CD4-positive, alpha-beta T cell (primary cell): ENCODE measurements around the gene OR2T27. TPM values are rescaled to one million over a fixed set of nuclear protein-coding genes. Genes with fewer than 3 reads are reported as not detected.

Source experiments
- ATAC-seq: fragments of 200-7000 bp; cut with Tn5 transposase; one replicate; pipeline ENCODE4 v1.10.0; 2022; ENCODE audit warnings: mild to moderate bottlenecking; ENCODE audit not compliant: poor library complexity
- CTCF ChIA-PET: fragments of 350-600 bp; sonication (Branson Sonifier 250); formaldehyde crosslinking; loops from one replicate; lab custom pipeline; 2021; ENCODE audit warnings: antibody characterized with exemption, inconsistent platforms; lab: Charles Lee
- POLR2A ChIA-PET: fragments of 350-600 bp; sonication (Branson Sonifier 250); formaldehyde crosslinking; loops from one replicate; lab custom pipeline; 2021; ENCODE audit warnings: antibody characterized with exemption, inconsistent platforms; lab: Charles Lee
- DNase-seq, 14 experiments: peaks; one replicate each; pipeline ENCODE4 v3.0.0-alpha.2; 2013 to 2020; ENCODE audit warnings: mixed read lengths in 2 of 14
- H3K27ac ChIP-seq, 2 donors: one replicate each; pipeline versions ENCODE4 v1.5.1 to v1.7.0; 2013; ENCODE audit warnings: low read length in 2 of 2, low read depth in 1 of 2, mild to moderate bottlenecking in 1 of 2
- H3K27me3 ChIP-seq, 2 experiments: 1 replicate in 1 of 2; 2 replicates in 1 of 2; pipeline versions ENCODE4 v1.6.1 to v1.7.0; 2013; ENCODE audit warnings: low read length in 2 of 2, control low read depth in 1 of 2, mild to moderate bottlenecking in 1 of 2, moderate library complexity in 1 of 2; ENCODE audit not compliant: insufficient read depth in 2 of 2, control insufficient read depth in 1 of 2
- H3K36me3 ChIP-seq: one replicate; pipeline ENCODE4 v1.6.1; 2013; ENCODE audit warnings: low read length, control low read depth; ENCODE audit not compliant: insufficient read depth
- H3K4me1 ChIP-seq: one replicate; pipeline ENCODE4 v1.6.1; 2013; ENCODE audit warnings: low read length, control low read depth; ENCODE audit not compliant: insufficient read depth
- H3K4me3 ChIP-seq: one replicate; pipeline ENCODE4 v1.5.1; 2013; ENCODE audit warnings: mild to moderate bottlenecking, low read length, moderate library complexity
- H3K9me3 ChIP-seq, 2 experiments: 1 replicate in 1 of 2; 2 replicates in 1 of 2; pipeline versions ENCODE4 v1.6.1 to v1.7.0; 2013; ENCODE audit warnings: low read length in 2 of 2, mild to moderate bottlenecking in 2 of 2, control low read depth in 1 of 2, moderate library complexity in 1 of 2; ENCODE audit not compliant: control insufficient read depth in 1 of 2, insufficient read depth in 1 of 2
- H3K27ac Mint-ChIP-seq: one replicate; pipeline ENCODE4 v1.8.0; 2020; ENCODE audit warnings: mixed read lengths
- H3K27me3 Mint-ChIP-seq: one replicate; pipeline ENCODE4 v1.8.0; 2021; ENCODE audit warnings: mixed read lengths
- H3K36me3 Mint-ChIP-seq: one replicate; pipeline ENCODE4 v1.8.0; 2021; ENCODE audit warnings: low read depth, mixed read lengths
- H3K4me1 Mint-ChIP-seq: one replicate; pipeline ENCODE4 v1.8.0; 2021; ENCODE audit warnings: low read depth, mixed read lengths
- H3K4me3 Mint-ChIP-seq: one replicate; pipeline ENCODE4 v1.8.0; 2020; ENCODE audit warnings: mild to moderate bottlenecking, mixed read lengths
- H3K9me3 Mint-ChIP-seq: one replicate; pipeline ENCODE4 v1.8.0; 2020; ENCODE audit warnings: mixed read lengths
- CTCF ChIP-seq: fragments of 200-600 bp; IDR thresholded peaks from one replicate; pipeline ENCODE4 v1.8.0; 2022; ENCODE audit warnings: antibody characterized with exemption, mild to moderate bottlenecking
- intact Hi-C, 2 experiments: fragments of 100-400 bp; cut with DNase I in 1 of 2; cut with micrococcal nuclease in 1 of 2; formaldehyde crosslinking; loops; one replicate each; pipeline versions ENCODE4 v1.15.1 to v1.9.0; 2023 to 2025; cut with DNase I, micrococcal nuclease
- total RNA-seq, 174 experiments: library from RNA in 2 of 174; stranded (reverse) in 2 of 174; gene quantifications; one replicate each; pipeline ENCODE4 v1.2.3 and lab custom pipeline; 2021 to 2026

OR2T27 gene
- total RNA-seq, 2 experiments from 2014 or later, result not detected

GRCh38 chr1:248631354-248632008 lies 23.8 kb downstream of the OR2T27 start:
- H3K4me3 Mint-ChIP-seq, result no peak overlapping the region
- DNase-seq (peak in 2 of 14 experiments; percentile 12 to 32), ATAC-seq (no peak)
- POLR2A ChIA-PET, result no interaction called here
- intact Hi-C loops, result no loop called here
- no peaks in the 10 kb centered on the region for H3K27me3 Mint-ChIP-seq
- no peaks in the 10 kb centered on the region for H3K9me3 Mint-ChIP-seq
- CTCF ChIA-PET, result no interaction called here
- Histone ChIP-seq H3K27ac (no peak overlapping the region), H3K9me3 (no peaks in the 10 kb centered on the region), H3K36me3 (no peaks in the 10 kb centered on the region), H3K4me3 (no peak overlapping the region), H3K27me3 (no peaks in the 10 kb centered on the region), H3K4me1 (no peaks in the 10 kb centered on the region)
- no peaks in the 10 kb centered on the region for H3K36me3 Mint-ChIP-seq
- no peaks in the 10 kb centered on the region for H3K4me1 Mint-ChIP-seq
- TF ChIP-seq CTCF, result no peak
- H3K27ac Mint-ChIP-seq, result no peak overlapping the region

GRCh38 chr1:248630551-248630950 lies 24.8 kb downstream of the OR2T27 start:
- ChIA-PET POLR2A (no interaction called here), CTCF (no interaction called here)
- no peaks in the 10 kb centered on the region for H3K27me3 Mint-ChIP-seq
- H3K27ac Mint-ChIP-seq, result no peak overlapping the region
- Histone ChIP-seq H3K4me3 (no peak overlapping the region), H3K27me3 (no peaks in the 10 kb centered on the region), H3K9me3 (no peaks in the 10 kb centered on the region), H3K27ac (no peak overlapping the region), H3K36me3 (no peaks in the 10 kb centered on the region), H3K4me1 (no peaks in the 10 kb centered on the region)
- H3K36me3 Mint-ChIP-seq, result no peaks in the 10 kb centered on the region
- no peaks in the 10 kb centered on the region for H3K4me1 Mint-ChIP-seq
- no peak overlapping the region for H3K4me3 Mint-ChIP-seq
- H3K9me3 Mint-ChIP-seq, result no peaks in the 10 kb centered on the region
- no peak for TF ChIP-seq CTCF
- DNase-seq (no peak), ATAC-seq (no peak)
- intact Hi-C loops, result no loop called here

GRCh38 chr1:248627971-248628844 lies 27.1 kb downstream of the OR2T27 start:
- DNase-seq, result no peak
- no peak for TF ChIP-seq CTCF
- ChIA-PET POLR2A (interaction anchor here (0.9 kb wide), 1 partner anchor 10 kb away, joined by 3 read pairs; no protein-coding TSS in a partner anchor), CTCF (no interaction called here)
- H3K27ac ChIP-seq, result no peak overlapping the region
- no peak overlapping the region for H3K4me3 ChIP-seq
- H3K27ac Mint-ChIP-seq, result no peak overlapping the region
- no peaks in the 10 kb centered on the region for H3K36me3 ChIP-seq
- H3K4me1 ChIP-seq, result no peaks in the 10 kb centered on the region
- no peaks in the 10 kb centered on the region for H3K27me3 Mint-ChIP-seq
- no peaks in the 10 kb centered on the region for H3K9me3 ChIP-seq
- no peaks in the 10 kb centered on the region for H3K36me3 Mint-ChIP-seq
- no peaks in the 10 kb centered on the region for H3K4me1 Mint-ChIP-seq
- H3K4me3 Mint-ChIP-seq, result no peak overlapping the region
- no peaks in the 10 kb centered on the region for H3K9me3 Mint-ChIP-seq
- ATAC-seq, result no peak
- no peaks in the 10 kb centered on the region for H3K27me3 ChIP-seq
- intact Hi-C loops, result no loop called here
